Endodermal cell (in vitro differentiated cells): ENCODE data around the gene ZFAND3. TPM values are rescaled to one million over a fixed set of nuclear protein-coding genes. Genes with fewer than 3 reads are reported as not detected.

ENCODE experiments used
- DNase-seq: peaks from one replicate; pipeline ENCODE4 v3.0.0-alpha.2; 2017
- H3K27ac ChIP-seq: 2 replicates; pipeline ENCODE4 v1.5.1; 2013; ENCODE audit warnings: mild to moderate bottlenecking, low read depth, low read length, moderate library complexity
- H3K27me3 ChIP-seq: 2 replicates; pipeline ENCODE4 v1.6.1; 2013; ENCODE audit warnings: mild to moderate bottlenecking, low read length, moderate library complexity; ENCODE audit not compliant: insufficient read depth, control insufficient read depth, poor library complexity, severe bottlenecking
- H3K36me3 ChIP-seq: 2 replicates; pipeline ENCODE4 v1.7.0; 2013; ENCODE audit warnings: mild to moderate bottlenecking, low read length, moderate library complexity; ENCODE audit not compliant: control insufficient read depth, insufficient read depth
- H3K4me1 ChIP-seq: one replicate; pipeline ENCODE4 v1.7.0; 2013; ENCODE audit warnings: low read length; ENCODE audit not compliant: control insufficient read depth, insufficient read depth
- H3K4me3 ChIP-seq: 2 replicates; pipeline ENCODE4 v1.5.1; 2013; ENCODE audit warnings: mild to moderate bottlenecking, low read length, moderate library complexity
- H3K9ac ChIP-seq: 2 replicates; pipeline ENCODE4 v1.6.1; 2013; ENCODE audit warnings: mild to moderate bottlenecking, low read length, moderate library complexity; ENCODE audit not compliant: poor library complexity, severe bottlenecking; ENCODE audit errors: extremely low read depth
- H3K9me3 ChIP-seq: 2 replicates; pipeline ENCODE4 v1.6.1; 2013; ENCODE audit warnings: mild to moderate bottlenecking, low read length, moderate library complexity; ENCODE audit not compliant: control insufficient read depth
- H3K27ac Mint-ChIP-seq: 2 replicates; pipeline ENCODE4 v1.8.0; 2020; ENCODE audit warnings: mixed read lengths
- H3K27me3 Mint-ChIP-seq: 2 replicates; pipeline ENCODE4 v1.8.0; 2021; ENCODE audit warnings: mild to moderate bottlenecking, mixed read lengths; ENCODE audit not compliant: insufficient read depth
- H3K36me3 Mint-ChIP-seq: 2 replicates; pipeline ENCODE4 v1.8.0; 2020; ENCODE audit warnings: low read depth, mixed read lengths
- H3K4me1 Mint-ChIP-seq: 2 replicates; pipeline ENCODE4 v1.8.0; 2020; ENCODE audit warnings: mixed read lengths
- H3K4me3 Mint-ChIP-seq: 2 replicates; pipeline ENCODE4 v1.8.0; 2020; ENCODE audit warnings: mild to moderate bottlenecking, moderate library complexity, mixed read lengths
- H3K9me3 Mint-ChIP-seq: 2 replicates; pipeline ENCODE4 v1.8.0; 2020; ENCODE audit warnings: mild to moderate bottlenecking, mixed read lengths
- CTCF ChIP-seq: fragments of 200-600 bp; sonication (generic); conservative IDR thresholded peaks from 2 replicates; pipeline ENCODE4 v1.5.0; 2021; ENCODE audit warnings: antibody characterized with exemption, mild to moderate bottlenecking
- WGBS, 2 experiments: methylation state at CpG; one replicate each; pipeline versions ENCODE4 v1.1.5 to v1.1.7; 2013; ENCODE audit warnings: missing lambda C conversion rate in 2 of 2, mixed read lengths in 1 of 2; ENCODE audit not compliant: insufficient coverage in 1 of 2, insufficient read length in 1 of 2; 5-methylcytosine and 5-hydroxymethylcytosine counted together
- total RNA-seq, 2 donors: library from RNA; stranded (reverse); fragmentation: NEBNext Ultra II Directional in 1 of 2; extraction: Animal tissue kit (Norgen Biotek cat#: 25700) in 1 of 2; gene quantifications; 2 replicates in 1 of 2; 3 replicates in 1 of 2; pipeline ENCODE4 v1.2.1, GENCODE V29; 2021

The ZFAND3 gene
- total RNA-seq, 2 donors from 2014 or later = 67.1 to 86.2 TPM

- TF ChIP-seq CTCF = no peak
- no peaks in the 10 kb centered on the region for H3K36me3 Mint-ChIP-seq
- 77 to 96% methylated on average over 3 to 7 of the region's 7 CpGs for WGBS, 2 experiments
- Histone ChIP-seq H3K4me1 (no peaks in the 10 kb centered on the region), H3K9ac (no peak overlapping the region), H3K27ac (no peak overlapping the region), H3K27me3 (no peaks in the 10 kb centered on the region), H3K4me3 (no peak overlapping the region), H3K9me3 (no peaks in the 10 kb centered on the region), H3K36me3 (no peaks in the 10 kb centered on the region)
- H3K9me3 Mint-ChIP-seq = no peaks in the 10 kb centered on the region
- no peak for DNase-seq
- H3K4me1 Mint-ChIP-seq = peaks cover 4% of the 10 kb centered on the region
- H3K27ac Mint-ChIP-seq = no peak overlapping the region
- H3K4me3 Mint-ChIP-seq = no peak overlapping the region
- H3K27me3 Mint-ChIP-seq = no peaks in the 10 kb centered on the region
These were observed 165.8 kb downstream of the ZFAND3 start for GRCh38 chr6:37985355-37985754.

- Mint-ChIP-seq H3K27ac (no peak overlapping the region), H3K9me3 (no peaks in the 10 kb centered on the region), H3K4me3 (no peak overlapping the region), H3K27me3 (no peaks in the 10 kb centered on the region), H3K4me1 (peaks cover 4% of the 10 kb centered on the region), H3K36me3 (no peaks in the 10 kb centered on the region)
- Histone ChIP-seq H3K9ac (no peak overlapping the region), H3K9me3 (no peaks in the 10 kb centered on the region), H3K27ac (no peak overlapping the region), H3K4me3 (no peak overlapping the region), H3K36me3 (no peaks in the 10 kb centered on the region), H3K27me3 (no peaks in the 10 kb centered on the region), H3K4me1 (no peaks in the 10 kb centered on the region)
- TF ChIP-seq CTCF = no peak
- no peak for DNase-seq
- 90% methylated on average over 1 of the region's 1 CpG; no CpG with 5 or more reads in 1 of the 2 experiments for WGBS, 2 experiments
These were observed 167.5 kb downstream of the ZFAND3 start for GRCh38 chr6:37987018-37987417.

- no peak for TF ChIP-seq CTCF
- H3K4me3 Mint-ChIP-seq = no peak overlapping the region
- Histone ChIP-seq H3K27ac (no peak overlapping the region), H3K27me3 (no peaks in the 10 kb centered on the region), H3K36me3 (no peaks in the 10 kb centered on the region), H3K9me3 (no peaks in the 10 kb centered on the region), H3K4me1 (no peaks in the 10 kb centered on the region), H3K9ac (no peak overlapping the region), H3K4me3 (no peak overlapping the region)
- H3K4me1 Mint-ChIP-seq = peaks cover 4% of the 10 kb centered on the region
- H3K27me3 Mint-ChIP-seq = no peaks in the 10 kb centered on the region
- H3K9me3 Mint-ChIP-seq = no peaks in the 10 kb centered on the region
- 98 to 100% methylated on average over 1 to 2 of the region's 2 CpGs for WGBS, 2 experiments
- H3K36me3 Mint-ChIP-seq = no peaks in the 10 kb centered on the region
- no peak for DNase-seq
- no peak overlapping the region for H3K27ac Mint-ChIP-seq
These were observed 168.0 kb downstream of the ZFAND3 start for GRCh38 chr6:37987559-37987958.
